ENCODE measurements around the gene ADAMTS6.
A peak's percentile ranks its signal among the peaks of the same experiment; 100 is the strongest.

Gene ADAMTS6

GRCh38 chr5:65142511-65143011 lies 339.2 kb downstream of the ADAMTS6 start:
- FAIRE-seq = no peak

- FAIRE-seq = no peak
Measured at GRCh38 chr5:65142016-65142415, 339.7 kb downstream of the ADAMTS6 start.

DNA sequence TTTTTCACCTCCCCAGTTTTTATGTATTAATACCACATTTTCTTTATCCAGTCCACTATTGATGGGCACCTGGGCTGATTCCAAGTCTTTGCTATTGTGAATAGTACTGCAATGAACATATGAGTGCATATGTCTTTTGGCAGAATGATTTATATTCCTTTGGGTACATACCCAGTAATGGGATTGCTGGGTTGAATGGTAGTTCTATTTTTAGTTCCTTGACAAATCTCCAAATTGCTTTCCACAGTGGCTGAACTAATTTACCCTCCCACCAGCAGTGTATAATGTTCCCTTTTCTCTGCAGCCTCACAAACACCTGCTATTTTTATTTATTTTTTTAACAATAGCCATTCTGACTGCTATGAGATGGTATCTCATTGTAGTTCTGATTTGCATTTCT lies 340.2 kb downstream of the ADAMTS6 start:
- FAIRE-seq = peak; percentile 8

DNA sequence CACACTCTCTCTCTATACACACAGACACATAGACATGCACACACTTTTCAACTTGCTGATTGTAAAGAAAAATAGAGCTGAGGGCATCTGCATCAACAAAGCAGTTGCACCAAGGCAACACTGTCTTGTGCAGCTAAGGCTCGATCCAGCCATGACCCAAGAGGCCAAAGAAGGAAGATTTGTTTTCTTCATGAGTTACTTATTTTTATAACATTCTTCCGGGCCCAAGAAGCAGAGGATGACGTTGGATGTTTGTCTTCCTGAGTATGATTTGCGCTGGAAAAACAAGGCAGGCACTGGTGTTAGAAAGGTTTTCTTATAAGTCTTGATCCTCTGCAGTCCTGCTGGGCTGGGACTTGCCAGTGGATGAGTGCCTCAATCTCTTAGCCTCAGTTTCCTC lies 344.1 kb downstream of the ADAMTS6 start:
- no peak for FAIRE-seq

DNA sequence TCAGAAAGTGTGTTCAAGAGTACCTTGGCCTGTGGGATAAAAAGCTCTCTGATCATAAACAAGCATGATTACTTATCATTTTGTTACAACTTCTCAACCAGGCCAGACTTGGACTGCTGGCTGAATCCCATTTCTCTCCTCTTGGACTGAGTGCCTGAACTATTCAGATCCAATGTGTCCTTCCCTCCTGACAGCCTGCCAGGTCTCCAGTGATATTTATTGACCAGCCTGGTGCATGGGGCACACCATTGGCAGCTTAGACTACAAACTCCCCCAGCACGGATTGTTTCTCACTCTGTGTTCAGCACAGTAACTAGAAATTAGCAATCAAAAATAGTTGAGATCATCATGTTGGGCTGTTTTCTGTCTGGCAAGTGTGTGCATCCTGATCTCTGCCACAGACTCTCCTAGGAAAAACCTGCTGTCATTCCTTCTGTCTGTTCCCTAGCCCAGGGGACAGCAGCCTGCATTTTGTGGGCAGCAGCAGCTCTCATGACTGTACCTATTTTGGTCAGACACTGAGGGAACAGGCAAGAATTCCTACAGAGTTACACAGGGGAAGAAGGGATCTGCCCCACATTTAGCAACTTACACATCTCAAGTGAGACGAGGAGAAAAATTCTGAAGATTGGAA lies 348.1 kb downstream of the ADAMTS6 start:
- no peak for FAIRE-seq

- no peak for FAIRE-seq
Measured at GRCh38 chr5:65132386-65132785, 349.3 kb downstream of the ADAMTS6 start.

DNA sequence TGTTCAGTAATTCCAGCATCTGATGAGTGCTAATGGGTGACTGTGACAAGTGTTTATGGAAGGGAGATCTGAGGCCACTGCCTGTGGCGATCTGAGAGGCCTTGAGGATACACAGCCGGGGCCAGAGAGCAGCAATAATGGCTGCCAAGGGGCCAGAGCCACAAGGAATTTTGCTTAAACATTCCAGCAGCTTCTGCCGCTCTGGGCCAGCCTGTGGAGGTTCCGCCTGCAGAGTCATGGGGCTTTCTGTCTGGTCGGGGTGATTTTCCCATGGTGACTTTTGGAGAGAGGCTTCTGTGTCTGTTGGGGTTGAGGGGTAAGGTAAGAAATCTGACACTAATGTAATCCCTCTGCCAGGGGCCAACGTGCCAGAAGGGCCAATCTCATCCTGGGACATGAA lies 353.5 kb downstream of the ADAMTS6 start:
- no peak for FAIRE-seq

- FAIRE-seq = peak; percentile 96
Measured at GRCh38 chr5:65127161-65127901, 354.4 kb downstream of the ADAMTS6 start.

GRCh38 chr5:65126542-65127069 lies 355.1 kb downstream of the ADAMTS6 start:
- FAIRE-seq = no peak

GRCh38 chr5:65125591-65126541 lies 355.9 kb downstream of the ADAMTS6 start:
- no peak for FAIRE-seq

DNA sequence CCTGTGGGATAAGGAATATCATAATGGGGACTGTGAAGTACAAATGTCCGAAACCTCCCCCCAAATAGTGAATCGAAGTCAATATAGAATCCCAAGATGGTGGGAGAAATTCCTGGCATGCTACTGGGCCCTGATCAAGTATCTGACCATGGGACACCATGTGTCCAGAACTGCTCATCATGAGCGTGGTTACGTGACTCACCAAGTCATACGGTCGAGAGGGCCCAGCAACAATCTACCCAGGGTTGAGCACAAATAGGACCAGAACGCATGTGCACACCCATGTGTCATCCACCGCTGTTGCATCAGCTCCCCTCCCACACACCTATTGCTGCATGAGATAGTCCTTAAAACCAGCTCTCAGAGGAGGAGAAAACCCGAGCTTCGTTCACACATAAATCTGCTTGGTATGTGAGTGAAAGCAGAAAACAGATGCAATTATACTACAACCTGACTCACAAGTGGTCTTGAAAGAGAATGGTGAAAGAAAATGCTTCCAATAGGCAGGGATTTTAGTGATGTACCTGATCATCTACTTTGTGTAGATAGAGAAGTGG lies 359.8 kb downstream of the ADAMTS6 start:
- no peak for FAIRE-seq

- no peak for FAIRE-seq
Measured at GRCh38 chr5:65120371-65120967, 361.3 kb downstream of the ADAMTS6 start.

GRCh38 chr5:65117525-65117924 lies 364.2 kb downstream of the ADAMTS6 start:
- FAIRE-seq = no peak

GRCh38 chr5:65113771-65114170 lies 367.9 kb downstream of the ADAMTS6 start:
- FAIRE-seq = no peak

DNA sequence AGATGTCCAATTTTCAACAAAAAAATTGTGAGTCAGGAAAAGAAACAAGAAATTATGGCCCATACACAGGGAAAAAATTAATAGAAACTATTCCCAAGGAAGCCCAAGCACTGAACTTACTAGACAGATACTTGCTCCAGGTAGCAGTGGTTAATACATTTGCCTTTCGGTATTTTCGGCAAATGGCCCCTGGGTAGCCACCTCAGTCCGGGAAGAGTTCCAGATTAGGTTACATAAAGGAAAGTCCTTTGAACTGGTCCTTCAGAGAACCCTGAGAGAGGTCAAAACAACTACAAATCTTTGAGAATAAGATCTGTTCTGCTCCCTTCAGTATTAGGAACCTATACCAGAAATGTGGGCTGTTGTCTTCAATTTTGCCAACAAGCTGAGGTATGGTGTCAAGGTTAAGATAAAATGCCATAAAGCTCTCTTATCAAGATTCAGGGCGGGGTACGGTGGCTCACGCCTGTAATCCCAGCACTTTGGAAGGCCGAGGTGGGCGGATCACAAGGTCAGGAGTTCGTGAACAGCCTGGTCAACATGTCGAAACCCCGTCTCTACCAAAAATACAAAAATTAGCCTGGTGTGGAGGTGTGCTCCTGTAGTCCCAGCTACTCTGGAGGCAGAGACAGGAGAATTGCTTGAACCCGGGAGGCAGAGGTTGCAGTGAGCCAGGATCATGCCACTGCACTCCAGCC lies 369.6 kb downstream of the ADAMTS6 start:
- FAIRE-seq = no peak

DNA sequence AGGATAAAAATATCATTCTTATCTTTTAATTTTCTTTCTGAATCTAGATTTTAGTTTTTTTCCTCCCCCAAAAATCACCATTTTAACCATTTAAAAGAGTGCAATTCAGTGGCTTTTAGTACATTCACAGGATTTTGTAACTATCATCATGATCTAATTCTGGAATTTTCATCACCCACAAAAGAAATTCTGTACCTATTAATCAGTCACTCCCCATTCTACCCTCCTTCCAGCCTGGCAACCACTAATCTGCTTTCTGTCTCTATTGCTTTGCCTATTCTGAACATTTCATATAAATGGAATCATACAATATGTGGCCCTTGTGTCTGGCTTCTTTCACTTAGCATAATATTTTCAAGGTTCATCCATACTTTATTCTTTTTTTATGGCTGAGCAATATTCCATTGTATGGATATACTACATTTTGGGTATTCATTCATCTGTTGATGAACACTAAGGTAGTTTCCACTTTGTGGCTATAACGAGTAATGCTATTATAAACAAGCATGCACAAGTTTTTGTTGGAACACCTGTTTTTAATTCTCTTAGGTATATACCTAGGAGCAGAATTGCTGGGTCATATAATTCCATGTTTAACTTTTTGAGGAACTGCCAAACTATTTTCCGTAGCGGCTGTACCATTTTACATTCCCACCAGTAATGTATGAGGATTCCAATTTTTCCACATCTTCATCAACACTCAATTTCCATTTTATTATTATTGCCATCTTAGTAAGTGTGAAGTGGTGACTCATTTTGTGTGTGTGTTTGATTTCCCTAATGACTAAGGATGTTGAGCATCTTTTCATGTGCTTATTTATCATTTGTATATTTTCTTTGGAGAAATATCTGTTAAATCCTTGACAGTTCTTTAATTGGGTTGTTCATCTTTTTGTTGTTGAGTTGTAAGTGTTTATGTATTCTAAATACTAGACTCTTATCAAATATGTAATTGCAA lies 372.7 kb downstream of the ADAMTS6 start:
- FAIRE-seq = no peak

GRCh38 chr5:65105301-65105700 lies 376.4 kb downstream of the ADAMTS6 start:
- FAIRE-seq = no peak

GRCh38 chr5:65104831-65105230 lies 376.9 kb downstream of the ADAMTS6 start:
- FAIRE-seq = no peak

GRCh38 chr5:65103756-65104440 lies 377.8 kb downstream of the ADAMTS6 start:
- FAIRE-seq = no peak

Measured in endometrium (tissue), 2 donors.